Choroid plexus epithelial cell (primary cell): ENCODE results near the gene GRPEL1.

ENCODE experiments used
- DNase-seq: peaks from one replicate; pipeline ENCODE4 v3.0.0-alpha.2; 2010; ENCODE audit warnings: low read depth
- H3K4me3 ChIP-seq: 2 replicates; pipeline ENCODE4 v1.5.1; 2011; ENCODE audit warnings: low read depth, mild to moderate bottlenecking, control low read depth, low read length, moderate library complexity
- CTCF ChIP-seq: conservative IDR thresholded peaks from 2 replicates; pipeline ENCODE4 v1.5.1; 2011; ENCODE audit warnings: low read depth, mild to moderate bottlenecking, control low read depth, inconsistent platforms, low read length, moderate library complexity

GRPEL1 gene

GRCh38 chr4:7023486-7023885 is 44.4 kb downstream of the GRPEL1 start:
- no peak overlapping the region for H3K4me3 ChIP-seq
- DNase-seq: no peak
- TF ChIP-seq CTCF: no peak

- no peak overlapping the region for H3K4me3 ChIP-seq
- DNase-seq: peak; percentile 67
- no peak for TF ChIP-seq CTCF
Measured at GRCh38 chr4:7021930-7022664, 45.8 kb downstream of the GRPEL1 start.

DNA sequence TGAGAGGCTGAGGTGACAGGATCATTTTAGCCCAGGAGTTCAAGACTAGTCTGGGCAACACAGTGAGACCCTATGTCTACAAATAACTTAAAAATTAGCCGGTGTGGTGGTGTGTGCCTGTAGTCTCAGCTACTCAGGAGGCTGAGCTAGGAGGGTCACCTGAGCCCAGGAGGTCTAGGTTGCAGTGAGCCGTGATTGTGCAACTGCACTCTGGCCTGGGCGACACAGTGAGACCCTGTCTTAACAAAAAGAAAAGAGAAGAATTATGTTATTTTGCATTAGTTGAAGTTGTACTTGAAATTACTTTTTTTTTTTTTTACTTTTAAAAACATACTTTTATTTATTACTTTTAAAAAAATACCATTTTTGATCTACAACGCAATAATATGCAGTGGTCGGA is 46.5 kb downstream of the GRPEL1 start:
- H3K4me3 ChIP-seq: no peak overlapping the region

DNA sequence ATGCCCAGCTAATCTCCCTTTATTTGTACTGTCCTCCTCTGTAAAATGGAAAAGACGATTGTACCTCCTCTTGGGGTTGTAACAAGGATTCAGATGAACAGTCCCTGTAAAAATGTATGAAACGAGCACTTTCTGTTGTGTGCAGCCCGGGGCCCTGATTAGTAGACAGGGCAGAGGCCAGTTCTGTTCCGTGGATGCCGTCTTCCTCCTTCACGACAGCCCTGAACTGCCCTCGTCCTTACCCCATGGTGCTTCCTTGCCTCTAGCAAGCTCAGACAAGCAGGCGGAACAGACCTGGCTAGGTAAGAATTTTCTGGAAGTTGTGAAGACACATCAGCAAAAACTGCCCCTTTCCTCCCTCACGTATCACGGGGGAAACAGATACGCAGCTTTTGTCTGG is 47.0 kb downstream of the GRPEL1 start:
- TF ChIP-seq CTCF: no peak
- no peak overlapping the region for H3K4me3 ChIP-seq
- DNase-seq: no peak

More for the DNA sequence above, 46.5 kb downstream of the GRPEL1 start:
- no peak for TF ChIP-seq CTCF
- DNase-seq: no peak

GRCh38 chr4:7020290-7020689 is 47.6 kb downstream of the GRPEL1 start:
- no peak for TF ChIP-seq CTCF
- H3K4me3 ChIP-seq: no peak overlapping the region
- DNase-seq: no peak

DNA sequence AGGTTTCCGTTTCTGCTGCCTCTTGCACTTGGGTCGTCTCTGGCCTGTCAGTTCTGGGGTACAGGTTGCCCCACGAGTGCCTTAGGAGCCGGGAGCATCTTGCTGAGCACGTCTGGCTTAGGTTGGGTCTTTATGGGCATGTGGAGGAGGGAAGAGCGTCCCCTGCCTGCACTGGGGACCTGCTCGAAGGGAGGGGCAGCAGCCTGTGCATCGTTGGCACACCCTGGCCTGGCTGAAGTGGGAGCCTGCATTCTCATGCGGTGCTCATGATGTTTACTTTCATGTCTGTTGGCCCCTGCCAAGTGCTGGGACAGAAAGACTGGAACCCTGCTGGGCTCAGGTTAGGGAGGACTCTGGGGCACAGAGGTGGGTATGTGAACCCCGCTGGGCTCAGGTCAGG is 48.5 kb downstream of the GRPEL1 start:
- TF ChIP-seq CTCF: no peak
- no peak for DNase-seq
- no peak overlapping the region for H3K4me3 ChIP-seq

DNA sequence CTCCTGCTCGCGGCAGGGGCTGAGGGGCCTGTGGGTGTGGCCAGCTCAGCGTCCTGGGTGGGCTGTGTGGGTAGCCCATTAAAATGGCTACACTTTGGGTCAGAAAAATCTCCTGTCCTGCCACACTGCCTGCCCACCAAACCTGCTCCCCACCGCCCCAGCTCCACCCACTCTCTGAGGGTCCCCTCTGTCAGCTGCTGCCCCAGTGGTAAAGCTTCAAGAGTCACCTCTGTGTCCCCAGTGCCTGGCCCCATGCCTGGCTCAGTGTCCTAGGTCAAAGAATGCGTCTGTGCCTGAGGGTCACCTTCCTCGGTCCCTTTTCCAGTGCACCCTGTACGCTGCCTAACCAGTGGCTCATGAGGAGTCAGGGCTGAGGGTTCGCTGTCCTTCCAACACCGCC is 49.6 kb downstream of the GRPEL1 start:
- H3K4me3 ChIP-seq: no peak overlapping the region
- TF ChIP-seq CTCF: no peak
- no peak for DNase-seq
